KOPT-K1 (cell line): ENCODE measurements around the gene RBCK1.
"Not testable (repeated sequence)": the region's sequence is repeated elsewhere in the genome, so short reads cannot be mapped to it uniquely, and the experiment has no call there.

Experiments used
- H3K27ac ChIP-seq: fragments of 200-600 bp; sonication (generic); 2 replicates; pipeline ENCODE4 v1.5.1; 2016; ENCODE audit warnings: antibody characterized with exemption, mild to moderate bottlenecking, low read depth, low read length; ENCODE audit not compliant: poor library complexity, severe bottlenecking
- H3K36me3 ChIP-seq: fragments of 200-600 bp; sonication (generic); 2 replicates; pipeline ENCODE4 v1.5.1; 2017; ENCODE audit warnings: antibody characterized with exemption, mild to moderate bottlenecking, low read length, moderate library complexity; ENCODE audit not compliant: insufficient read depth
- H3K9me3 ChIP-seq: fragments of 200-600 bp; sonication (generic); 2 replicates; pipeline ENCODE4 v1.5.1; 2017; ENCODE audit warnings: antibody characterized with exemption, low read length, mild to moderate bottlenecking; ENCODE audit not compliant: insufficient read depth, poor library complexity, severe bottlenecking

RBCK1 gene

DNA sequence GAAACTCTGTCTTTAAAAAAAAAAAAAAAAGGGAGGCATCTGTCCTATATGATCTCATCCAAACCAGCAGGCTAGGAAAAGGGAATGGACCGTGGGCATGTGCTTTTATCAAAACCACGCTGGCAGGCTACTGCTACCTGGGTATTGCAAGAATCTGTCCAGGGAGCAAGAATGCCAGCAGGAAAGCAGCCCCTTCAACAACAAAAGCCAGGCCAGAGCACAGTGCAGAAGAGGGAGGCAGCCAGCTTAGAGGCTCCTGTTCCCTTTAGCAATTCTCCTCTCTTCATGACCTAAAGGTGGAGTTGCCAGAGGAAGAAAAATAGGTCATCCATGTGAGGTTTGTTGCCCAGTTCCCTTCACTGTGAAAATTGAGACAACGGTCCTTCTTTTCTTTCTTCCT lies 36.0 kb downstream of the RBCK1 start:
- H3K36me3 ChIP-seq: peaks cover 89% of the 10 kb centered on the region
- H3K27ac ChIP-seq: no peak overlapping the region
- no peaks in the 10 kb centered on the region for H3K9me3 ChIP-seq

DNA sequence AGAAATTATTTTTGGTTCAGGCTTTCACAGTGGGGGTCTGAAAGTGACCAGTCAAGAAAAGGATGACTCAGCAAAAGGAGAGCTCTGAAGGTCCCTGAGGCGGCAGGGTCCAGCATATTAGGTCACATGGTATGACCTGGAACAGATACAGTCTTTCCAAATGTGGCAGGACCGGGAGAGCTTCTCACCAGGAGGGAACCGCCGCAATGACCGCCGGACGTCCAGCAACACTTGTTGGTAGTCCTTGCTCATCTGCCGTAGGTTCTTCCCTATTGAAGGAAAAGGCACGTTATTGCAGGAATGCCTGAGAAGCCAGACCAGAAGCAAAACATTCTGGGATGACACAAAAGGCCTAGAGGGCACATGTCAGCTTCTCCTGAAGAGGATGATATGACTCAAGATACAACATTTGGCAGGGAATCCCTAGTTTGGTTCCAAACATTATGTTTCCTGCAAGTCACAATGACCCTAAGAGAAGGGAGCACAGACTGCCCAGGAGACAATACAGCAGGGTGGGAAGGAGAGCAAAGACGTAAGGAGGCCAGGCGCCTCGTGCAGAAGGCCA lies 36.8 kb downstream of the RBCK1 start:
- Histone ChIP-seq H3K27ac (no peak overlapping the region), H3K9me3 (no peaks in the 10 kb centered on the region), H3K36me3 (peaks cover 81% of the 10 kb centered on the region)

DNA sequence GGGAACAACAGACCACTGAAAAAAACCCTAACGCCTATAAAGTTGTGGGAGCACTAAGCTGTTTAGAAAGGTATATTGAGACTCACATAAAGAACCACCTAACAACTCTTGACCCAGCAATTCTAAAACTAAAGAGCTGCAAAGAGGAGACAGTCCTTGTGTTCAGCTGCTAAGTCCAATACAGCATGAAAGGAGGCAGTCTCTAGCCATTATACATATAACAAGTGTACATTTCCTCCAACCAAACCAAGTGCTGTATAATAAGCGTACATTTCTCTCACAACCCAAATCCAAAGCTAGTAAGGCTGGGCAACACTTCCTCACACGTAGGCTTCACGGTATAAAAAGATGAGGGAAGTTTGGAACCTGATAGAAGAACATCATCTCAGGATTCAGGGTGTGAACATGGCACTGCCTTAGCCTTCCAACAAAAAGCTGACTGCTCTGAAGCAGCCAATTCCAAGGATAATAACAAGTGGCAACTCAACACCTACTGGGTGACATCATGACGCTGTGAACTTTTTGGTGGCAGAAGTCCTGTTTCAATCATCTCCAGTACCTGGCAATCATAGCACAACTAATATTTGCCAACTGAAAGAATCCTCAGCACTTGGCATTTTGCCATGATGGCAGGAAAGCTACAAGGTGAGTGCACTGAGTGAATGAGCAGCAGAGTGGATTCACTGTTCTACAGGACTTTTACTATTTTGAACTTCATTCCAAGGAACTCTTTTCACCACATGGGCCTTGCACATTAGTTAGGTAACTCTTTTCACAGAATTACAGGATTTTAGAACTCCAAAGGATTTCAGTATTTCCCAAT lies 37.6 kb downstream of the RBCK1 start:
- Histone ChIP-seq H3K27ac (no peak overlapping the region), H3K9me3 (no peaks in the 10 kb centered on the region), H3K36me3 (peaks cover 73% of the 10 kb centered on the region)

DNA sequence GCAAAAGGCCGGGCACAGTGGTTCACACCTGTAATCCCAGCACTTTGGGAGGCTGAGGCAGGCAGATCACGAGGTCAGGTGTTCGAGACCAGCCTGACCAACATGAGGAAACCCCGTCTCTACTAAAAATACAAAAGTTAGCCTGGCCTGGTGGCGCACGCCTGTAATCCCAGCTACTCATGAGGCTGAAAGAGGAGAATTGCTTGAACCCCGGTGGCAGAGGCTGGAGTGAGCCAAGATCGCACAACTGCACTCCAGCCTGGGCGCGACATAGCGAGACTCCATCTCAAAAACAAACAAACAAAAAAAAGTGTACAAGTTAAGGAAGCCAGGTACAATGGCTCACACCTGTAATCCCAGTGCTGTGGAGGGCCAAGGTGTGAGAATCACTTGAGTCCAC lies 43.9 kb downstream of the RBCK1 start:
- not testable (repeated sequence) for H3K9me3 ChIP-seq, H3K27ac ChIP-seq
- peaks cover 11% of the 10 kb centered on the region; the same call in 1 of the 2 replicates for H3K36me3 ChIP-seq

DNA sequence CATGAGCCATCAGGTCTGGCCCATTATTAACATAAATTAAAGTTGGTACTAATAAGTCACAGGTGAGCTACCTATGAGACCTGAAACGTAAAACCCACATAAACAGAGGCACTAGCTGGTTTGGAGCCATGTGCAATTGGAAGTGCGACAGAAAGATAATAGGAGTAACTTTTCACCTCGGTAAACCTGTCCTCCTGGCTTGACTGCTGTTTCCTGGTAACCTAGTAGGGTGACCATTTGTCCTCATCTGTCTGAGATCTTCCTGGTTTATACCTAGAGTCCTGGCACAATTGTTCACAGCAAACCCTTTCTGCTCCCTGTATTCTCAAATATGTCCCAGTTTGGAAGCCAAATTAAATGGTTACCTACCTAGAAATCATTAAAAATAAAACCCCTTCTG lies 46.9 kb downstream of the RBCK1 start:
- no peaks in the 10 kb centered on the region for H3K9me3 ChIP-seq
- H3K36me3 ChIP-seq: 0 out of 2 replicates have a peak, but pooled peaks cover 8% of the 10 kb centered on the region
- H3K27ac ChIP-seq: no peak overlapping the region

DNA sequence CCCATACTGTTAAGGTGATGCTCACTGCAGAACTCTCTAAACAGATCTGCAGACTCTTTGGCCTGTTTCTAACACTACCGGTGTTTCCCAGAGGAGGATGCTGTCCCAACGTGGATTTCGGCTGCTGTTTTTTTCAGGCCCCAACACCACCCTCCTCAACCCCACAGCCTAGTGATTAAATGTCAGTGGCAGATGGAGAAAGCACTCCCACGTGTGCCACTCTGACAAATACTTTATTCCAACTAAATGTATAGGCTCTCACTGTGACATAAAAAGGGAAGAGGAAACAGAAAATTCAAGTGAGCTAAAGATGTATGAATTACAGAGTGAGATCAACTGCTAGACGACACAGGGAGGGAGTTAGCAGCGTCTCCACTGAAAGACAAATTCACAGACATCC lies 50.7 kb downstream of the RBCK1 start:
- Histone ChIP-seq H3K27ac (no peak overlapping the region), H3K9me3 (no peaks in the 10 kb centered on the region), H3K36me3 (0 out of 2 replicates have a peak, but pooled peaks cover 8% of the 10 kb centered on the region)

DNA sequence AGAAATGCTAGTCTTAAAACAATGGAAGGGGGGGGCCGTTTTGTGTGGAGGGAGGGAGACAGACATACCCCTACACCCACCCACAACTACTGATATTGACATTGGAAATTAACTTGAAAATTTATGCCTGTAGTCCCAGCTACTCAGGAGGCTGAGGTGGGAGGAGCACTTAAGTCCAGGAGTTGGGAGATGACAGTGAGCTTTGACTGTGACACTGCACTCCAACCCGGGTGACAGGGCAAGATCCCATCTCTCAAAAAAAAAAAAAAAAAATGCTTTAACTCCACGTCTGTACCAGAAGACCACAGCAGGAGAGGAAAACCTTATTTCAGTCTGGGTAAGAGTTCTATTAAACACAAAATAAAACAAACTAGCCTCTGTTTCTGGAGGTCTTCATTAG lies 52.1 kb downstream of the RBCK1 start:
- Histone ChIP-seq H3K9me3 (no peaks in the 10 kb centered on the region), H3K27ac (no peak overlapping the region), H3K36me3 (0 out of 2 replicates have a peak, but pooled peaks cover 8% of the 10 kb centered on the region)

DNA sequence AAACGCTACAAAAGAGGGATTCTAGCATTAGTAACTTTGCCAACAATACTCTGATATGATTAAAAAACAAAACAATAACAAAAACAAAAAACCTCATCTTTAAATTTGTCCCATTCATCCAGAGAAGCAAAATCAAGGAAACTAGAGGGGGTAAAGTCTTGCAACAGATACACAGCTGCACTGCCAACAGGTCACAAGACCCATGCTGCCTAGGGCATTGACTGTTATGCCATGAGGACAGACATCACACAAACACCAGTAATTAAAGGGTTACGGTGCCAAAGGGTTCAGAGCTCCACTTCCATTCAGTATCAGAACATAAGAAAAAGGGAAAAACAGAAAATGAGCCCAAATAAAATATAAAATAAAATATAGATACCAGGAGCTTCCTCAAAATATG lies 52.6 kb downstream of the RBCK1 start:
- H3K27ac ChIP-seq: no peak overlapping the region
- no peaks in the 10 kb centered on the region for H3K9me3 ChIP-seq
- H3K36me3 ChIP-seq: 0 out of 2 replicates have a peak, but pooled peaks cover 8% of the 10 kb centered on the region

DNA sequence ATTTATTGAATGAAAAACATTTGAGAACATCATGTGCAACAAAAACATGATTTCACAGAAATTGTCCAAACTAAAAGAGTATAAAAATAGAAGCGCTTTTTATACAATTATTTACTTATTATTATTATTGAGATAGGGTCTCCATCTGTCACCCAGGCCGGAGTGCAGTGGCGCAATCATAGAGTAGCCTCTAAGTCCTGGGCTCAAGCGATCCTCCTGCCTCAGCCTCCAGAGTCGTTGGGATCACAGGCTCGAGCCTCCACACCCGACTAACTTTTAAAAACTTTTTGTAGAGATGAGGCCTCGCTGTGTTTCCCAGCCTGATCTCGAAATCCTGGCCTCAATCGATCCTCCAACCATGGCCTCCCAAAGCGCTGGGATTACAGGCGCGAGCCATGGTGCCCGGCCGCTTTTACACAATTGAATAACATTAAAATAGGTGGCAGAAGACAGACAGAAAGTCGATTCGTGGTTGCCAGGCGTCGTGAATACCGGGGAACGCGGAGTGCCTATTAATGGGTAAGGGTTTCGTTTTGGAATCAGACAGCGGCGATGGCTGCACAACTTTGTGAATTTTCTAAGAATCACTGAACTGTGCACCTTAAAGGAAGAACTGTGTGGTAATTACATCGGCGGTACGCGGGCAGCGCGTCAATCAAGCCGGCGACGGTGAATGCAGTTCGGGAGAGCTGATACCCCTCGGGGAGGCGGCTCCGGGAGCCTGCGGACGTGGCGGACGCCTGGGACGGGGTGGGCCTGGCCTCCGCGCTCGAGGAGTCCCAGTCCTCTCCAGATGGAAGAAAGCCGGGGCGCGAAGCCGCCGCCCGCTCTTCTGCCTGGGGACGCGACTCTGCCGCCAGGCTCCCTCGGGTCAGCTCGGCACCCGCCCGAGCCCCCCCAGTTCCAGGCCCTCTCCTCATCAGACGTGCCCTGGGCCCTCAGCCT lies 53.4 kb downstream of the RBCK1 start:
- Histone ChIP-seq H3K9me3 (no peaks in the 10 kb centered on the region), H3K36me3 (0 out of 2 replicates have a peak, but pooled peaks cover 8% of the 10 kb centered on the region), H3K27ac (peak overlapping the region; percentile 75)

DNA sequence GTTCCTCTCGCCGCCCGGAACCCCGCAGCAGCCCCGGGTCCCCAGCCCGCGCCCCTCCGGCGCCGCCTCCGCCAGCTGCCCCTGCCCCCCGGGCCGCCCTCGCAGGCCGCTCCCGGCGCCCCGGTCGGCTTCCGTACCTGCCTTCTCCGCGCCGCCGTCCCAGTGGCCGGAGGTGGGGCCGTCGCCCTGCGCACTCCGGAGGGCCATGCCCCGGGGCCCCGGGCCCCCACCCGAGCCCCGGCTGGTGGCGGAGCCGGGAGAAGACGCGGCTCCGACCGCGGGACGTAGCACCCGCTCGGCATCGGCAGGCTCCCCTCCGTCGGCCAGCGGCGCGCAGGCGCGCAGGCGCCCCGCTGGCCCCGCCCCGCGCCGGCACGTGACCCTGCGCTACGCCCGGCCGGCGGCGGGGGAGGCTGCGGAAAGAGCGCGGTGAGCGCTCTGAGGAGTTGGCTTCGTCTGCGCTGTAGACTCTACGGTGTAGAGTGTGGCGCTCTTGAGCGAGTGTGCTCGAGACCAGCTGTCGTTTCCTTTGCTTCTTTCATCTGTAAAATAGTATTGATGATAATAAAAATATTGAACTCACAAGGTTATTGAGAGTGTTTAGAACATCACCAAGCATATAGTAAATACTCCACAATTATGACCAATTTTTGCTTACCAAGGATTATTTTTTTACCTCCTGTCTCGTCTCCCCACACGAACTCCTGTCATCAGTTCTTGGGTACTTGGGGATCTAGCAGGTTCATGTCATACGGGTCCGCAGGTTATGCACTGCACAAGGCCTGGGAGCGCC lies 54.3 kb downstream of the RBCK1 start, which contains the start of gene TBC1D20:
TSS of gene TBC1D20 (minus strand) at position 335 of the 793 bp plus-strand sequence. CDS start at position 207, 128 bp downstream.
- peak within 1 kb of the TSS; percentile 75 for H3K27ac ChIP-seq
- peaks cover 8% of the 10 kb centered on the region for H3K9me3 ChIP-seq
- H3K36me3 ChIP-seq: 0 out of 2 replicates have a peak, but pooled peaks cover 8% of the 10 kb centered on the region

DNA sequence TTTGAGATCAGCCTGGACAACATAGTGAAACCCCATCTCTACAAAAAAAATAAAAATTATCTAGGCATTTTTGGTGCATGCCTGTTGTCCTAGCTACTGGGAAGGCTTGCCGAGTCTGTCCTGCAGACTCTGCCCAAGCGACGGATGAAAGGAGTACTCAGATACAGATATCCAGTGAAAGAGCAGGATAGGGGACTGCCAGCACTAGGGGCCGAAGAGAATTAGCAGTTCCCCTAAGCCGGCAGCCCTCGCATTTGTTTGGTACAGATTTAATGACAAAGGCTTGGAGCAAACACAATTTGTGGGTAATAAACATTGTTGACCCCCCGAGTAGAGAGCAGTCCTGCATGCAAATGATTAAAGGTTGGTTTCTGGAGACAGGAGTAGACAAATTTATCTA lies 59.7 kb downstream of the RBCK1 start:
- peaks cover 6% of the 10 kb centered on the region; the same call in 1 of the 2 replicates for H3K36me3 ChIP-seq
- H3K27ac ChIP-seq: no peak overlapping the region
- H3K9me3 ChIP-seq: peaks cover 61% of the 10 kb centered on the region

DNA sequence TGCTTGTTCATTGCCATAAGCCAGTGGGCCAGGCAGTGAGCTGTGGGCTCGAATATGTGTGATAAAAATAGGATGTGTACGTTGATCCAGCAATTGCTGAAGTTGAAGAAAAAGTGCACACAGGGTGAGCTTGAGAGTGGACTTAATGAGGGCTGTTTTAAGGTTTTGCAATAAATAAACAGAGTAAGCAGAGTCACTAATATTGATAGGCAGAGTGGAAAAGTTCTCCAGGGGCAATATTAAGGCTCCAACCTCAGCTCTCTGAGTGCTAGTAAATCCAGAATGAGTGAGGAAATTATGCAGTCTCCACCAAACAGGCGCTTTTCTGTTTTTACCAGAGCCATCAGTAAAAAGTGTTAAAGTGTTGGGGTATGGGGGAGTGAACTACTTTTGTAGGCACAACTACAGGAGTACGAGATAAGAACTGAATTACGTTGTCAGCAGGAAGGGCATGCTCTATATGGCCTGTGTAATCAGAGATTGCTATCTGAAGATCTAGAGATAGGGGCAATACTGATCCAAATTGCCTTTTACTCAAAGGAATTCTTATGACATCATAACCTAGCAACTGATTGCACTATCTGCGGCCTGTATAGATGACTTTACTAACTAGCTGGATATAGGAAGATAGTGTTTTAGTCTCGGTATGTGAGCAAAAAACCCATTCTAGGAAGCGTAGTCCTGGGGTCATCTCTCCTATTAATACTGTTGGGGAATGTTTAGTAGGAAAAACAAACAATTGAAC lies 61.8 kb downstream of the RBCK1 start:
- Histone ChIP-seq H3K27ac (no peak overlapping the region), H3K36me3 (peaks cover 19% of the 10 kb centered on the region; the same call in 1 of the 2 replicates), H3K9me3 (peaks cover 67% of the 10 kb centered on the region)

DNA sequence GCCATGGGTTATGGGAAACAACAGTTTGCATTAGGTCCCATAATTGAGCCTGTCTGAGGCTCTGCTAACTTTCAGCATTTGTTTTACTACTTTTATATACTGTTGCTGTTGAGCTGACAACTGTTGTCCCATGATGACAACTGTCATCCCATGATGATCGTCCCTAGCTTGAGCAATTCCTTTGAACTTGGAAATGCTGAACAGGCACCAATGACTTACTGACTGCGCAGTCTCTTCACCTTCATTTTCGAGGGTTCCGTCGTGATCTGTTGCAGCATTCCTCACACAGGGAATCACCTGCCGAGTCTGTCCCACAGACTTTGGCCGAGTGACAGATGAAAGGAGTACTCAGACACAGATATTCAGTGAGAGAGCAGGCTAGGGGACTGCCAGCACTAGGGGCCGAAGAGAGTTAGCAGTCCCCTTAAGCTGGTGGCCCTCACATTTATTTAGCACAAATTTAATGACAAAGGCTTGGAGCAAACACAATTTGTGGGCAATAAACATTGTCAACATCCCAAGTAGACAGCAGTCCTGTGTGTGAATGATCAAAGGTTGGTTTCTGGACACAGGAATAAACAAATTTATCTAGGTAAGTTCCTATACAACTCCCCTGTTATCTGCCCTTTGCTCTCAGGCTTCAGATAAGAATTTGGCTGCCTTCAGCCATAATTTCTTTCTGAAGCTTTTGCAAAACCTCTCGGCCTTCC lies 64.2 kb downstream of the RBCK1 start:
- Histone ChIP-seq H3K9me3 (peaks cover 60% of the 10 kb centered on the region), H3K36me3 (peaks cover 40% of the 10 kb centered on the region)

More for the DNA sequence above, 64.2 kb downstream of the RBCK1 start:
- no peak overlapping the region for H3K27ac ChIP-seq
